SU-DHL-6 (cell line): ENCODE measurements around the gene CASP3.

ENCODE experiments used
- CTCF ChIP-seq: fragments of 200-600 bp; sonication (generic); IDR thresholded peaks from one replicate; pipeline ENCODE4 v1.5.1; 2017; ENCODE audit warnings: antibody characterized with exemption, mild to moderate bottlenecking, low read length, moderate library complexity; ENCODE audit not compliant: insufficient read depth, poor library complexity, severe bottlenecking
- EZH2phosphoT487 ChIP-seq: fragments of 200-600 bp; sonication (generic), shearing (Covaris generic); conservative IDR thresholded peaks from 2 replicates; pipeline ENCODE4 v1.6.1; 2018; ENCODE audit warnings: mild to moderate bottlenecking, antibody characterized with exemption, low read length, moderate library complexity, mixed read lengths

- TF ChIP-seq CTCF: no peak
- no peak for TF ChIP-seq EZH2phosphoT487
Observed at GRCh38 chr4:184636897-184637296, 12.3 kb downstream of the CASP3 start.
